OCI-LY3 (cell line): ENCODE data around the gene ARHGEF39.

Source experiments
- EZH2phosphoT487 ChIP-seq: fragments of 200-600 bp; shearing (Covaris generic); IDR thresholded peaks from 2 replicates; pipeline ENCODE4 v1.6.1; 2018; ENCODE audit warnings: antibody characterized with exemption, mixed run types, low read depth
- TF ChIP-seq, protein P1 (sequence below): fragments of 200-600, 300-600 bp; sonication (generic); IDR thresholded peaks from 2 replicates; pipeline ENCODE4 v1.5.1; 2014; ENCODE audit warnings: antibody characterized with exemption, low read length, low read depth

DNA sequence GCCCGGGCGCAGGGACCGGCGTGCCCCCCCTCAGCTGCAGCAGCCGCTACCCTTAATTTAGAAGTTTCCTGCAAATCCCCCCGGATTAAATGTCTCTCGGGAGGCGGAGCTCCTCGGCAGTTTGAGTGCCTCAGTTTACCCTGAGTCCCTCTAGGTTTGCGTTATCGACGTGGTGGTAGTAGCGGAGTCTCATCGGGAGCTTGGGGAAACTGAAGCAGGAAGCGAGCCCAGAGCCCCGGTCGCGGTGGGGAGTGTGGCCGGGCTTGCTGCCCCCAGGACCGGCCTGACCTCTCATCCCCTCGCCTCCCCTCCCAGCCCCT lies 25.3 kb upstream of the ARHGEF39 start:
- TF ChIP-seq, protein P1, sequence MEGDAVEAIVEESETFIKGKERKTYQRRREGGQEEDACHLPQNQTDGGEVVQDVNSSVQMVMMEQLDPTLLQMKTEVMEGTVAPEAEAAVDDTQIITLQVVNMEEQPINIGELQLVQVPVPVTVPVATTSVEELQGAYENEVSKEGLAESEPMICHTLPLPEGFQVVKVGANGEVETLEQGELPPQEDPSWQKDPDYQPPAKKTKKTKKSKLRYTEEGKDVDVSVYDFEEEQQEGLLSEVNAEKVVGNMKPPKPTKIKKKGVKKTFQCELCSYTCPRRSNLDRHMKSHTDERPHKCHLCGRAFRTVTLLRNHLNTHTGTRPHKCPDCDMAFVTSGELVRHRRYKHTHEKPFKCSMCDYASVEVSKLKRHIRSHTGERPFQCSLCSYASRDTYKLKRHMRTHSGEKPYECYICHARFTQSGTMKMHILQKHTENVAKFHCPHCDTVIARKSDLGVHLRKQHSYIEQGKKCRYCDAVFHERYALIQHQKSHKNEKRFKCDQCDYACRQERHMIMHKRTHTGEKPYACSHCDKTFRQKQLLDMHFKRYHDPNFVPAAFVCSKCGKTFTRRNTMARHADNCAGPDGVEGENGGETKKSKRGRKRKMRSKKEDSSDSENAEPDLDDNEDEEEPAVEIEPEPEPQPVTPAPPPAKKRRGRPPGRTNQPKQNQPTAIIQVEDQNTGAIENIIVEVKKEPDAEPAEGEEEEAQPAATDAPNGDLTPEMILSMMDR = no peak
- no peak for TF ChIP-seq EZH2phosphoT487
